Iris pigment epithelial cell (primary cell): Measurements from ENCODE around the gene ROCK2.
"Not testable (repeated sequence)": the region's sequence is repeated elsewhere in the genome, so short reads cannot be mapped to it uniquely, and the experiment has no call there.

Source experiments
- DNase-seq: peaks from one replicate; pipeline ENCODE4 v3.0.0-alpha.2; 2011; ENCODE audit warnings: low read depth

The ROCK2 gene

GRCh38 chr2:11235583-11235982 lies 108.9 kb downstream of the ROCK2 start:
- no peak for DNase-seq

GRCh38 chr2:11234309-11234708 lies 110.1 kb downstream of the ROCK2 start:
- peak; percentile 11 for DNase-seq

- DNase-seq, result not testable (repeated sequence)
Observed at GRCh38 chr2:11231193-11231592, 113.2 kb downstream of the ROCK2 start.

GRCh38 chr2:11228692-11229091 lies 115.7 kb downstream of the ROCK2 start:
- no peak for DNase-seq

- DNase-seq, result no peak
Observed at GRCh38 chr2:11227595-11227994, 116.8 kb downstream of the ROCK2 start.

GRCh38 chr2:11224887-11225286 lies 119.5 kb downstream of the ROCK2 start:
- no peak for DNase-seq

GRCh38 chr2:11222845-11223244 lies 121.6 kb downstream of the ROCK2 start:
- no peak for DNase-seq

GRCh38 chr2:11220445-11220844 lies 124.0 kb downstream of the ROCK2 start:
- DNase-seq, result no peak

GRCh38 chr2:11215407-11215806 lies 129.0 kb downstream of the ROCK2 start:
- DNase-seq, result no peak

GRCh38 chr2:11214770-11215169 lies 129.7 kb downstream of the ROCK2 start:
- DNase-seq, result no peak

GRCh38 chr2:11213975-11214374 lies 130.5 kb downstream of the ROCK2 start:
- DNase-seq, result no peak

- DNase-seq, result peak; percentile 95
Observed at GRCh38 chr2:11213090-11213638, 131.3 kb downstream of the ROCK2 start.

- peak; percentile 9 for DNase-seq
Observed at GRCh38 chr2:11212645-11213044, 131.8 kb downstream of the ROCK2 start.

GRCh38 chr2:11208083-11208482 lies 136.4 kb downstream of the ROCK2 start:
- DNase-seq, result no peak

GRCh38 chr2:11203480-11203879 lies 141.0 kb downstream of the ROCK2 start:
- peak; percentile 50 for DNase-seq

- DNase-seq, result no peak
Observed at GRCh38 chr2:11201969-11202368, 142.5 kb downstream of the ROCK2 start.

GRCh38 chr2:11200651-11201050 lies 143.8 kb downstream of the ROCK2 start:
- DNase-seq, result no peak

- DNase-seq, result no peak
Observed at GRCh38 chr2:11196246-11196645, 148.2 kb downstream of the ROCK2 start.

- no peak for DNase-seq
Observed at GRCh38 chr2:11187731-11188130, 156.7 kb downstream of the ROCK2 start.

- DNase-seq, result peak; percentile 85
Observed at GRCh38 chr2:11187083-11187619, 157.3 kb downstream of the ROCK2 start.

- DNase-seq, result no peak
Observed at GRCh38 chr2:11186145-11186544, 158.3 kb downstream of the ROCK2 start.

- no peak for DNase-seq
Observed at GRCh38 chr2:11182951-11183350, 161.5 kb downstream of the ROCK2 start.

GRCh38 chr2:11180653-11181052 lies 163.8 kb downstream of the ROCK2 start:
- no peak for DNase-seq

- DNase-seq, result peak; percentile 16
Observed at GRCh38 chr2:11179899-11180298, 164.5 kb downstream of the ROCK2 start.
